ENCODE results near the gene DOP1A. TPM values are rescaled to one million over a fixed set of nuclear protein-coding genes. Genes with fewer than 3 reads are reported as not detected.

DOP1A gene
- total and polyA plus RNA-seq, 2 of the 13 experiments (the other 11 are each of a cell fraction or from before 2014, with no cell fraction given), result 5.2 to 16.7 TPM

DNA sequence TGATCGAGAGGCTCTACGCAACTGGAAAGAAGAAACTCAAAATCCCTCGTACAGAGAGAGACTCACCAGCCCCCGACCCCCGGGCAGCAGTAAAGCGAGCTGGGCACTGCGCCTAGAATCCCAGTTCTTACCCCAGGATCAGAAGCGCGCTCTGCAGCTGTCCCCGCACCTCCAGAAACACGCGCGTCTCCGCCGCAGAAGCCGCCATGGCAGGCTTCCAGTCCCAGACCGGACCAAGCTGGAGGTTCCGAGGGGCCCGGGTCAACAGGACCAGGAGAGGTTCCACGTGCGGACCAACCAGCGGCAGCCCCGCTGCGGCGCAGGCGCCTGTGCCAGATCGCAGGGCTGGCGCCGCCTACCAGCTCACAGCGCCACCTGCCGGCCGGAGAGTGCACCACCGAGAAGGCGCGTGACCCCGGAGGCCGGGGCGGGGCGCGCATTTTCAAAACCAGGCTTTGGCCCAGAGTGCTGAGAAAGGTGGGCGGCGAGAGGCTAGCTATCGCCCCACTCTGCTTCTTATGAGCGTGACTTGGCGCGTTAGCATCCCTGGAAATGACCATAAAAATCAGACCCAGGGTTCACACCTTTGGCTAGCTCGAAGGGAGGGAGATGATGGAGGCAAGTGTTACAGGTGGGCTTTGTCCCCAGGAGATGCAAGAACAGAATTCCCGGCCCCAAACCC is 1.8 kb upstream of the DOP1A start, which contains the start of gene UBE3D (continued):
- TF ChIP-seq, protein P1, sequence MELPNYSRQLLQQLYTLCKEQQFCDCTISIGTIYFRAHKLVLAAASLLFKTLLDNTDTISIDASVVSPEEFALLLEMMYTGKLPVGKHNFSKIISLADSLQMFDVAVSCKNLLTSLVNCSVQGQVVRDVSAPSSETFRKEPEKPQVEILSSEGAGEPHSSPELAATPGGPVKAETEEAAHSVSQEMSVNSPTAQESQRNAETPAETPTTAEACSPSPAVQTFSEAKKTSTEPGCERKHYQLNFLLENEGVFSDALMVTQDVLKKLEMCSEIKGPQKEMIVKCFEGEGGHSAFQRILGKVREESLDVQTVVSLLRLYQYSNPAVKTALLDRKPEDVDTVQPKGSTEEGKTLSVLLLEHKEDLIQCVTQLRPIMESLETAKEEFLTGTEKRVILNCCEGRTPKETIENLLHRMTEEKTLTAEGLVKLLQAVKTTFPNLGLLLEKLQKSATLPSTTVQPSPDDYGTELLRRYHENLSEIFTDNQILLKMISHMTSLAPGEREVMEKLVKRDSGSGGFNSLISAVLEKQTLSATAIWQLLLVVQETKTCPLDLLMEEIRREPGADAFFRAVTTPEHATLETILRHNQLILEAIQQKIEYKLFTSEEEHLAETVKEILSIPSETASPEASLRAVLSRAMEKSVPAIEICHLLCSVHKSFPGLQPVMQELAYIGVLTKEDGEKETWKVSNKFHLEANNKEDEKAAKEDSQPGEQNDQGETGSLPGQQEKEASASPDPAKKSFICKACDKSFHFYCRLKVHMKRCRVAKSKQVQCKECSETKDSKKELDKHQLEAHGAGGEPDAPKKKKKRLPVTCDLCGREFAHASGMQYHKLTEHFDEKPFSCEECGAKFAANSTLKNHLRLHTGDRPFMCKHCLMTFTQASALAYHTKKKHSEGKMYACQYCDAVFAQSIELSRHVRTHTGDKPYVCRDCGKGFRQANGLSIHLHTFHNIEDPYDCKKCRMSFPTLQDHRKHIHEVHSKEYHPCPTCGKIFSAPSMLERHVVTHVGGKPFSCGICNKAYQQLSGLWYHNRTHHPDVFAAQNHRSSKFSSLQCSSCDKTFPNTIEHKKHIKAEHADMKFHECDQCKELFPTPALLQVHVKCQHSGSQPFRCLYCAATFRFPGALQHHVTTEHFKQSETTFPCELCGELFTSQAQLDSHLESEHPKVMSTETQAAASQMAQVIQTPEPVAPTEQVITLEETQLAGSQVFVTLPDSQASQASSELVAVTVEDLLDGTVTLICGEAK (IDR thresholded peaks at IDR 0.05), result no peak
- TF ChIP-seq, protein P1 (CRISPR knock-in tag; IDR thresholded peaks at IDR 0.05), result no peak; the same call in 1 of the 2 replicates
- TF ChIP-seq ZFP1 (CRISPR knock-in tag; IDR thresholded peaks at IDR 0.05) (0 out of 2 replicates have a peak, but pooled peaks have one; percentile 20), ZNF777 (CRISPR knock-in tag; IDR thresholded peaks at IDR 0.05) (peak; percentile 55; the same call in 1 of the 2 replicates), MYNN (CRISPR knock-in tag; IDR thresholded peaks at IDR 0.05; ENCODE audit: low read depth) (0 out of 2 replicates have a peak, but pooled peaks have one; percentile 50), PLRG1 (conservative IDR thresholded peaks at IDR 0.05) (no peak), ZNF30 (CRISPR knock-in tag; IDR thresholded peaks at IDR 0.05) (no peak), DMAP1 (CRISPR knock-in tag; IDR thresholded peaks at IDR 0.05) (peak; percentile 74), RBM22 (optimal IDR thresholded peaks at IDR 0.05; ENCODE audit: low read length) (no peak), HHEX (CRISPR knock-in tag; IDR thresholded peaks at IDR 0.05) (no peak), ZNF839 (CRISPR knock-in tag; IDR thresholded peaks at IDR 0.05; ENCODE audit: borderline replicate concordance) (peak; percentile 89; the same call in 1 of the 2 replicates), HNF4A (CRISPR knock-in tag; IDR thresholded peaks at IDR 0.05) (no peak), XRCC5 (optimal IDR thresholded peaks at IDR 0.05; ENCODE audit: low read length) (peak; percentile 77), SMYD3 (CRISPR knock-in tag; IDR thresholded peaks at IDR 0.05) (peak; percentile 55; the same call in 1 of the 2 replicates), STAG1 (CRISPR knock-in tag; IDR thresholded peaks at IDR 0.05) (peak; percentile 17; the same call in 1 of the 2 replicates), KMT2B (CRISPR knock-in tag; IDR thresholded peaks at IDR 0.05) (peak; percentile 93), ZNF350 (CRISPR knock-in tag; IDR thresholded peaks at IDR 0.05; ENCODE audit: borderline replicate concordance, low read depth) (peak; percentile 89; the same call in 1 of the 2 replicates), MBD4 (IDR thresholded peaks at IDR 0.05; ENCODE audit: borderline replicate concordance, low read length) (no peak), FLYWCH1 (CRISPR knock-in tag; IDR thresholded peaks at IDR 0.05) (no peak)
- TF ChIP-seq, protein P2, sequence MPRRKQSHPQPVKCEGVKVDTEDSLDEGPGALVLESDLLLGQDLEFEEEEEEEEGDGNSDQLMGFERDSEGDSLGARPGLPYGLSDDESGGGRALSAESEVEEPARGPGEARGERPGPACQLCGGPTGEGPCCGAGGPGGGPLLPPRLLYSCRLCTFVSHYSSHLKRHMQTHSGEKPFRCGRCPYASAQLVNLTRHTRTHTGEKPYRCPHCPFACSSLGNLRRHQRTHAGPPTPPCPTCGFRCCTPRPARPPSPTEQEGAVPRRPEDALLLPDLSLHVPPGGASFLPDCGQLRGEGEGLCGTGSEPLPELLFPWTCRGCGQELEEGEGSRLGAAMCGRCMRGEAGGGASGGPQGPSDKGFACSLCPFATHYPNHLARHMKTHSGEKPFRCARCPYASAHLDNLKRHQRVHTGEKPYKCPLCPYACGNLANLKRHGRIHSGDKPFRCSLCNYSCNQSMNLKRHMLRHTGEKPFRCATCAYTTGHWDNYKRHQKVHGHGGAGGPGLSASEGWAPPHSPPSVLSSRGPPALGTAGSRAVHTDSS (CRISPR knock-in tag; conservative IDR thresholded peaks at IDR 0.05), result no peak
